ENCODE results near the gene MEGF10.

MEGF10 gene

DNA sequence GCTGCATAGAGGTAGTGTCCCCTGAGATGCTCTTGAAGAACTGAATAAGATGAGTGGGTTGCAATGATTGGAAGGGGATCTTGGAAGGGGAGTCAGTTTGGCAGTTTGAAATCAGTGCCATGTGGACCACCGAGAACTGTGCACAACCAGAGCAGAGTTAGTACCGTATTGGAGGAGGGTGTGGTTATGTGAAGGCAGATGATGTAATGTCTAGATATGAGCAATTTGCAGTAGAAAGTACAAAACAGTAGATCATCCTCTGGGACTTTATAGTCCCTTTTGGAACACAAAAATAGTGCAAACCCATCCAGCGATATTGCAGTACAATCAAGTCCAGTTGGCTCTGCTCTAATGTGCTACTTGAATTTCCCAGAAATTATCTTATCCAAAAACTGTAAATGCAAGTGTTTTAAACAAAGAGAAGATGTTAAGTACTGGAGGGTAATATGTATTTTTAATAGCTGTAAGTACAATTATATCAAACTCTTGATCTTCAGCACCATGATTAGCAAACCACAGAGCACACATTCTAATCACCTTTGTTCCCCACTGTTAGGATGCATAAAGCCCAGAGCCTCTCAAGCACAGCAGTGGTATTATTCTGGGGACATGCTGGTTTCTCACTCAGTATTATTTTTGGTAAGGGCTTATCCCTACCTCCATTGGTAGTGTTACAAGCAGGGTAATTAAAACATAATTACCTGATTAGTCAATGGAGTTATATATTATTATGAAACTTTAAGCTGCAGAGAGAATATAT lies 41.5 kb downstream of the MEGF10 start:
- DNase-seq = no peak

- no peak for DNase-seq
These were observed 42.9 kb downstream of the MEGF10 start for GRCh38 chr5:127333483-127333882.

DNA sequence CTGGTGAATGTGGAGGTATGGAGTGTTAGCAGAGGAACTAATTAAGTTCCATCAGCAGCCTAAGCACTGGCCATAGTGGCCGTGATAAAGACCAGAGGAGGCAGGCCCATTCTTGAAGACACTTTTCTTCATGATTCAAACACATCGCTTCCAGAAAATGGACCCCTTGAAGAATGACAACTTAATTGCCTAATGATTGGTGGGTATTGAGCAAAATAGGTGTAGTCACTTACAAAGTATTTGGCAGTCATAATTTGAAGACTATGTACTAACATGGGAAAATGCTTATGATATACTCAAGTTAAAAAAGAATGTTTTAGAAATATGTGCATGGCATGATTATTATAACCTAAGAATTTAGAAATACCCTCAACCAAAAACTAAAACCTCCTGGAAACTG lies 44.8 kb downstream of the MEGF10 start:
- no peak for DNase-seq

DNA sequence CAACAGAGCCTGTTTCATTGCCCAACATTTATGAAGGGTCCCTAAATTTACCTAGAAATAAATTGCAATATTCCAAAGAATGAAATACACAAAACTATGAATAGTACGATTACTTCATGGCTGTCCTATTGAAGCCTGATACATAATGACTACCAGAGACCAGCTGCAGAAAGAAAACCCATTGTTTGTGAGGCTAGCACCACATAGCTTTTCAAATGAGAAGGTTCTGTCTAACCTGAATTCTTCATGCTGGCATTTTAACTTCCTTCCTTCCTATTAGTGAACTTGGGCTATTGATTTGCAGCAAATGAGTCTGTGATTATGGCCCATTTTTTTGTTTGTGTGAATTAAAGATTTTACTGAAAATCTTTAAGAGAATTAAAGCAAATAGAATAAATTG lies 47.3 kb downstream of the MEGF10 start:
- DNase-seq = peak in 1 of 2 experiments; percentile 1

- DNase-seq = no peak
These were observed 47.9 kb downstream of the MEGF10 start for GRCh38 chr5:127338501-127338900.

DNA sequence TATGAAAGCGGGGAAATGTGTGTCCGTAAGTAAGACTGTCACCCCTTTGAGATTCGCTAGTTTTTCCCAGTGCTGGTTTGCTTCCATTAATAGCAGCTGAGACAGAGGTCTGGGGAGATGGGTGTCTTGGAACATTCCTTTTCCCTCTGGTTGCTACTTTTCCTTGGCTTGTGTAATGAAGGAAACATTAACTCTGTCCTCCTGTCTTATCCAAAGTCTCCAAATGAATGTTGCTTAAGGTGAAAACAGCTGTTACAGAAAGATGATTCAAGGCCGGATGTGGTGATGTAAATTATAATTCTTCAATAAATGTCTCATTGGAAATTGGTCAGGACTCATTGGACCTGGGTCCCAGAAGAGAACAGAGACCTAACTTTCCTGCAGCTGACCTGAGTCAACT lies 50.0 kb downstream of the MEGF10 start:
- no peak for DNase-seq

DNA sequence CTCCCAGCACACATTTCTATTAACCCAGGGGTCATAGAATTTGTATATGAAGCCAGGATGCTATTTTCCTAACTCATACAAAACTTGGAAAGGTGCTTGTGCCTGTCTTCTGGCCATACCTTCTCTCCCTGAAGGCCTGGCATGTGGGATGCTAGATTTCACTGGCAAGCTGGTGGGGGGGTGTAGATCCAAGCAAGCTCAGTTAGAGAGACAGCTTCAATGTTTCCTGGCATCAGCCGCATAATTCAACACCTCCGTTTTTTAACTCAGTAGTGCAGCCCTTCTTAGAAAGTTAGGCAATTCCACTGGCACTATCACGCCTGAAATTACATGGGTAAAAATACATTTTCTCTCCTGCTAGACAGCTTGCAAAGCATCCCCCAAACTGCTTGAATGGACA lies 51.8 kb downstream of the MEGF10 start:
- DNase-seq = no peak

GRCh38 chr5:127343313-127343712 lies 52.7 kb downstream of the MEGF10 start:
- DNase-seq = no peak

- DNase-seq = no peak
These were observed 53.3 kb downstream of the MEGF10 start for GRCh38 chr5:127343866-127344265.

DNA sequence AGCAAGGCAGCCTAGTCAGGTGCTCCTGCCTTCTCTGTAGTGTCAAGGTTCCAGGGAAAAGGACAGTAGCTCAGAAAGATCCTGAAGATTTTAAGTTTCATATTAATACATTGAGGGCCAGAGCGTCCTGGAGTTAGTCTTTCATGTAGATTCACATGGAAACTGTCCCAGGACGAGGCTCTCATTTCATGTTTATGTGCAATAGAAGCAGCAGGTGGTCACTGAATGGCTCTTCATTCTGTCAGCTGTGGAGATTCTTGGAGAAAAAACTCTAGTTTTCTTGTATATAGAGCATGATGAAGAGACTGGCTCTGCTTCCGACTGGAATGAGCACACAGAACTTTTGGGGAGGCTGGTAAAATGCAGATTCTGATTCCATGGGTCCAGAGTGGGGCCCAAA lies 54.3 kb downstream of the MEGF10 start:
- no peak for DNase-seq

DNA sequence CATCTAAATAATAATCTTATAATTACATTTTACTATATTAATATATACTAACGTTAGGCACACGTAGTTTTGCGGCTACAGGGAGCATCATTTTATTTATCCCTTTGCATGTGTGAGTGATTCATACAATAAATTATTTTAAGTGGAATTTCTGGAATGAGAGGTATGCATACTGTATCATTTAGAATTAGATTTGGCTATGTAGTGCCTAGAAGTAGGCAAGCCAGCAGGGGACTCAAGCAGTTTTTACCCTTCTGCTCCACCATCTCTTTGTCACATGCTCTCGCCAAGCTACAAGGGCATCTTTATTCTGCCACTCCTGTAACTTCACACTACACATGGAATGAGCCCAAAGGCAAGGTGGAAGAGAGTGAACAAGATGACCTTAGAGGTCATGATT lies 60.8 kb downstream of the MEGF10 start:
- DNase-seq = no peak

GRCh38 chr5:127352068-127352467 lies 61.5 kb downstream of the MEGF10 start:
- DNase-seq = no peak

- DNase-seq = no peak
These were observed 62.7 kb downstream of the MEGF10 start for GRCh38 chr5:127353327-127353726.

- no peak for DNase-seq
These were observed 63.2 kb downstream of the MEGF10 start for GRCh38 chr5:127353796-127354195.

- DNase-seq = no peak
These were observed 64.7 kb downstream of the MEGF10 start for GRCh38 chr5:127355337-127355736.

DNA sequence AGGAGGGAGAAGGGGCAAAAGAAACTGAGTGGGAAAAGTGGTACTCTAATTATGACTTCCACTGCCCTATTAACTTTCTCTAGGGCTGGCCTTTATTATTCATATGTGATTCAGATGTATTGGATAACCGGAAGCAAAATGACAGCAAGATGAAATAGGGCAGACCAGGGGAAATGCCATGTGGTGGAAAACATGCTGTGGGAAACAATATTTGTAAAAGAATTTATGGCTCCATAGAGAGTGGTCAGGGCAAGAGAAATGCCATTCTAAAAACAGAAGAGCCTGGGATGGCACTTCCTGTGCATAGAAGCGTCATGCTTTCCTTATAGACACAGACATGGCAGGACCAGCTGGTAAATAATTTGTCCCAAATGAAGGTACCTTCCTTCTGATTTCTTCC lies 67.7 kb downstream of the MEGF10 start:
- no peak for DNase-seq

GRCh38 chr5:127358740-127359139 lies 68.1 kb downstream of the MEGF10 start:
- DNase-seq = no peak

DNA sequence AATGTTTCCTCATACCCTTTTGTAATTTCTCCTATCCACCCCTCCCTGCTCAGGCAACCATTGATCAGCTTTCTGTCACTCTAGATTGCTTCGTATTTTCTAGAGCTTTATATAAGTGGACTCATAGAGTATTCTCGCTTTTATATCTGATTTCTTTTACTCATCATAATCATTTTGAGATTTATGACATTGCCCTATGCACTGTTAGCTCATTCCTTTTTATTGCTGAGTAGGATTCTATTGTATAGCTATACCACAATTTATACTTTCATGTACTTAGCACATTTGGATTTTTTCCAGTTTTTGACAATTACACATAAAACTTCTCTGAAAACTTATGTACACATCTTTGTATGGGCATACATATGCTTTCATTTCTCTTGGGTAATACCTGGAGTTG lies 68.9 kb downstream of the MEGF10 start:
- DNase-seq = no peak

GRCh38 chr5:127363403-127363802 lies 72.8 kb downstream of the MEGF10 start:
- DNase-seq = no peak

DNA sequence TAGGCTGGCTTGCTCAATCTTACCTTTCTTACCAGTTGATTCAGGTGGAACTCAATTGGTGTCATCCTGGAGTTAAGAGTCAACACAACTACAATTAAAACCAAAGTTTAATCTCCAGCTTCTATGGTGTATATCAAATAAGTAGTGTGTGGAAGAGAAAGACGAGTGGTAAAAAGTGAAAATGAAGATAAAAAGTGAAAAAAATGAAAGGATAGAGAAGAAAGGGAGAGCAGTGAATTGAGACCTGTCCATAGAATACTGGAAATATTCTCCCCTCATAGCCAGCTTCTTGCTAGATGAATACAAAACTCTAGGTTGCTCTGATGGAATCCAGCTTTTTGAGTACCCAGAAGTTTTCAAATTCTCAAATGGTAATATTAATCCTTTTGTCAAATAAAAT lies 76.4 kb downstream of the MEGF10 start:
- DNase-seq = no peak

- DNase-seq = no peak
These were observed 77.4 kb downstream of the MEGF10 start for GRCh38 chr5:127367946-127368465.

- DNase-seq = no peak
These were observed 79.2 kb downstream of the MEGF10 start for GRCh38 chr5:127369796-127370195.

DNA sequence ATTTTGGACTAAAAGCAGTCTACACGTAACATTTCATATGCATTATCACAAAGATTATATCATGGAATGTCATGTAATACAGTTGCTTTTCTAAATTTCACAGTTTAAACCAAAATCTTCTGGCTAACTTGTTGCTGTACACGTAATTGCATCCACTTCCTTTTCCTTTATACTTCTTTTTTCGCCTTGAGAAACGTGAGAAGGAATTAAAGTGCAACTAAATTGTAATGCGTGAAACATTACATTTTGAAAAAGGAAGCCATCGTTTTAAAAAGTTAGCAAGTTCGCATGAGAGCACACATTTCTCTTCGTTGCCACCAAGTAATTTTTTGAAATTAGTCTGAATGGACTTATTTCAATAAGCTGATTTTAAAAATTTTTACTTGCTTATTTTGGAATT lies 80.0 kb downstream of the MEGF10 start:
- no peak for DNase-seq

DNA sequence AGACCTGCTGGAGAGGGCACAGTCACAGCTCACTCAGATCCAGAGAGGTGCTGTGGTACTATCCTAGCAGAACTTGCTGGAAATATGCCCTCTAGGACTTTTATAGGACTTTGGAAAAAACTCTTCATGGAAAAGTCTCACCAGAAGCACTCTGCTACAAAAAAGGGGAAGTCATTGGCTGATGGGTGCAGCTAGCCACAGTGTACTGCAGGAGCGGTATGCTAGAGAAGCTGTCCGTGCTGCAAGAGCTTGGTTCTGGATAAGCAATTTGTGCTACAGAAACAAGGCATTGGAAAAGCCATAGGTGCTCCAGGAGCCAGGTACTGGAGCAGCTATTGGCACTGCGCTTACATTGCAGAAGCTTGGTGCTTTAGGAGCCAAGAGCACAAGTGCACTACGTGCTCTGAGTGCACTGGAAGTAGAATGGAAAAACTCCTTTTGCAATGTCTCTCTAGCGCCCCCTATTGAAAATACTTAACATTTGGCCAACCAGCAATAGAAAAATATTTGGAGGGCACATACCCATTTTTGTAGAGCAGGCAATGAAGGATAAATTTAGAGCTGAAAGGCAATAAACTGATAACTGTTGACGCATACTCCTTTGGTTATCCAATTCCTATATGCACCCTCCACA lies 83.4 kb downstream of the MEGF10 start:
- peak in 1 of 2 experiments; percentile 7 for DNase-seq

- DNase-seq = no peak
These were observed 84.5 kb downstream of the MEGF10 start for GRCh38 chr5:127375124-127375523.

Measured in NCI-H526 (cell line).